ENCODE data around the gene LRRC4. TPM values are rescaled to one million over a fixed set of nuclear protein-coding genes. Genes with fewer than 3 reads are reported as not detected.

LRRC4 gene
- total RNA-seq: 1.3 TPM

- peaks cover 47% of the 10 kb centered on the region for H3K4me1 ChIP-seq (ENCODE audit: insufficient read depth, low read length)
- no peaks in the 10 kb centered on the region for H3K9me3 ChIP-seq (ENCODE audit: low read depth, low read length)
- peaks cover 6% of the 10 kb centered on the region for H3K27me3 ChIP-seq (ENCODE audit: insufficient read depth, low read length)
- H3K4me3 ChIP-seq (ENCODE audit: low read length): peak within 1 kb of the TSS; percentile 49
Measured at GRCh38 chr7:128030654-128031611, at the start of gene LRRC4. TSS of gene LRRC4 (minus strand) at chr7:128031437. CDS start at chr7:128030640, 797 bp downstream.

GRCh38 chr7:128080169-128080568, 48.9 kb upstream of the LRRC4 start:
- H3K27me3 ChIP-seq (ENCODE audit: insufficient read depth, low read length): no peaks in the 10 kb centered on the region
- H3K4me3 ChIP-seq (ENCODE audit: low read length): no peak overlapping the region
- H3K4me1 ChIP-seq (ENCODE audit: insufficient read depth, low read length): no peaks in the 10 kb centered on the region
- H3K9me3 ChIP-seq (ENCODE audit: low read depth, low read length): no peaks in the 10 kb centered on the region

GRCh38 chr7:128078309-128078708, 47.1 kb upstream of the LRRC4 start:
- no peaks in the 10 kb centered on the region for H3K9me3 ChIP-seq (ENCODE audit: low read depth, low read length)

GRCh38 chr7:128076796-128077271, 45.6 kb upstream of the LRRC4 start:
- H3K4me3 ChIP-seq (ENCODE audit: low read length): no peak overlapping the region
- H3K27me3 ChIP-seq (ENCODE audit: insufficient read depth, low read length): no peaks in the 10 kb centered on the region
- H3K4me1 ChIP-seq (ENCODE audit: insufficient read depth, low read length): no peaks in the 10 kb centered on the region
- no peaks in the 10 kb centered on the region for H3K9me3 ChIP-seq (ENCODE audit: low read depth, low read length)

More at GRCh38 chr7:128078309-128078708, 47.1 kb upstream of the LRRC4 start:
- Histone ChIP-seq H3K27me3 (ENCODE audit: insufficient read depth, low read length) (no peaks in the 10 kb centered on the region), H3K4me1 (ENCODE audit: insufficient read depth, low read length) (no peaks in the 10 kb centered on the region), H3K4me3 (ENCODE audit: low read length) (no peak overlapping the region)

GRCh38 chr7:128076196-128076795, 45.1 kb upstream of the LRRC4 start:
- Histone ChIP-seq H3K9me3 (ENCODE audit: low read depth, low read length) (no peaks in the 10 kb centered on the region), H3K4me3 (ENCODE audit: low read length) (no peak overlapping the region), H3K4me1 (ENCODE audit: insufficient read depth, low read length) (no peaks in the 10 kb centered on the region), H3K27me3 (ENCODE audit: insufficient read depth, low read length) (no peaks in the 10 kb centered on the region)

- Histone ChIP-seq H3K9me3 (ENCODE audit: low read depth, low read length) (no peaks in the 10 kb centered on the region), H3K4me3 (ENCODE audit: low read length) (no peak overlapping the region), H3K4me1 (ENCODE audit: insufficient read depth, low read length) (no peaks in the 10 kb centered on the region), H3K27me3 (ENCODE audit: insufficient read depth, low read length) (no peaks in the 10 kb centered on the region)
Measured at GRCh38 chr7:128075242-128076095, 44.2 kb upstream of the LRRC4 start.

GRCh38 chr7:128074736-128075135, 43.5 kb upstream of the LRRC4 start:
- no peak overlapping the region for H3K4me3 ChIP-seq (ENCODE audit: low read length)
- H3K4me1 ChIP-seq (ENCODE audit: insufficient read depth, low read length): no peaks in the 10 kb centered on the region
- no peaks in the 10 kb centered on the region for H3K9me3 ChIP-seq (ENCODE audit: low read depth, low read length)
- H3K27me3 ChIP-seq (ENCODE audit: insufficient read depth, low read length): no peaks in the 10 kb centered on the region

GRCh38 chr7:128074336-128074735, 43.1 kb upstream of the LRRC4 start:
- Histone ChIP-seq H3K4me3 (ENCODE audit: low read length) (no peak overlapping the region), H3K9me3 (ENCODE audit: low read depth, low read length) (no peaks in the 10 kb centered on the region), H3K27me3 (ENCODE audit: insufficient read depth, low read length) (no peaks in the 10 kb centered on the region), H3K4me1 (ENCODE audit: insufficient read depth, low read length) (no peaks in the 10 kb centered on the region)

GRCh38 chr7:128073671-128074310, 42.6 kb upstream of the LRRC4 start:
- no peaks in the 10 kb centered on the region for H3K4me1 ChIP-seq (ENCODE audit: insufficient read depth, low read length)
- no peaks in the 10 kb centered on the region for H3K9me3 ChIP-seq (ENCODE audit: low read depth, low read length)
- no peaks in the 10 kb centered on the region for H3K27me3 ChIP-seq (ENCODE audit: insufficient read depth, low read length)
- no peak overlapping the region for H3K4me3 ChIP-seq (ENCODE audit: low read length)

GRCh38 chr7:128071801-128072200, 40.6 kb upstream of the LRRC4 start:
- Histone ChIP-seq H3K4me1 (ENCODE audit: insufficient read depth, low read length) (peaks cover 10% of the 10 kb centered on the region), H3K27me3 (ENCODE audit: insufficient read depth, low read length) (no peaks in the 10 kb centered on the region), H3K4me3 (ENCODE audit: low read length) (no peak overlapping the region), H3K9me3 (ENCODE audit: low read depth, low read length) (no peaks in the 10 kb centered on the region)

- Histone ChIP-seq H3K4me3 (ENCODE audit: low read length) (no peak overlapping the region), H3K9me3 (ENCODE audit: low read depth, low read length) (no peaks in the 10 kb centered on the region), H3K4me1 (ENCODE audit: insufficient read depth, low read length) (peaks cover 10% of the 10 kb centered on the region), H3K27me3 (ENCODE audit: insufficient read depth, low read length) (no peaks in the 10 kb centered on the region)
Measured at GRCh38 chr7:128071376-128071775, 40.1 kb upstream of the LRRC4 start.

- Histone ChIP-seq H3K9me3 (ENCODE audit: low read depth, low read length) (no peaks in the 10 kb centered on the region), H3K27me3 (ENCODE audit: insufficient read depth, low read length) (no peaks in the 10 kb centered on the region), H3K4me3 (ENCODE audit: low read length) (no peak overlapping the region), H3K4me1 (ENCODE audit: insufficient read depth, low read length) (peaks cover 10% of the 10 kb centered on the region)
Measured at GRCh38 chr7:128069373-128070364, 38.4 kb upstream of the LRRC4 start.

- Histone ChIP-seq H3K4me1 (ENCODE audit: insufficient read depth, low read length) (peaks cover 10% of the 10 kb centered on the region), H3K9me3 (ENCODE audit: low read depth, low read length) (no peaks in the 10 kb centered on the region), H3K27me3 (ENCODE audit: insufficient read depth, low read length) (no peaks in the 10 kb centered on the region), H3K4me3 (ENCODE audit: low read length) (no peak overlapping the region)
Measured at GRCh38 chr7:128068785-128069184, 37.5 kb upstream of the LRRC4 start.

Data from mononuclear cell (primary cell).